ENCODE results near the gene WDR5B.
"Not testable (repeated sequence)": the region's sequence is repeated elsewhere in the genome, so short reads cannot be mapped to it uniquely, and the experiment has no call there.

Gene WDR5B

GRCh38 chr3:122415762-122416654 is at the start of gene WDR5B:
TSS of gene WDR5B (minus strand) at chr3:122416062. CDS start at chr3:122415528, 534 bp downstream.
- no peaks in the 10 kb centered on the region for H3K36me3 ChIP-seq (ENCODE audit: control insufficient read depth, low read depth, low read length)
- H3K4me3 ChIP-seq (ENCODE audit: low read length): peak within 1 kb of the TSS; percentile 90
- peak within 1 kb of the TSS; percentile 84 for H3K9ac ChIP-seq (ENCODE audit: low read length)
- no peaks in the 10 kb centered on the region for H3K27me3 ChIP-seq (ENCODE audit: control insufficient read depth, insufficient read depth, low read length)
- H3K27ac ChIP-seq (ENCODE audit: low read length): peak within 1 kb of the TSS; percentile 87
- H3K4me1 ChIP-seq (ENCODE audit: control insufficient read depth, low read depth, low read length): peaks cover 4% of the 10 kb centered on the region
- H3K9me3 ChIP-seq (ENCODE audit: control insufficient read depth, low read depth, low read length): no peaks in the 10 kb centered on the region

GRCh38 chr3:122464659-122465058 is 48.8 kb upstream of the WDR5B start:
- H3K4me1 ChIP-seq (ENCODE audit: control insufficient read depth, low read depth, low read length): peaks cover 19% of the 10 kb centered on the region
- H3K9me3 ChIP-seq (ENCODE audit: control insufficient read depth, low read depth, low read length): no peaks in the 10 kb centered on the region
- peaks cover 35% of the 10 kb centered on the region for H3K36me3 ChIP-seq (ENCODE audit: control insufficient read depth, low read depth, low read length)
- H3K4me3 ChIP-seq (ENCODE audit: low read length): no peak overlapping the region
- H3K27ac ChIP-seq (ENCODE audit: low read length): no peak overlapping the region
- no peak overlapping the region for H3K9ac ChIP-seq (ENCODE audit: low read length)
- peaks cover 15% of the 10 kb centered on the region for H3K27me3 ChIP-seq (ENCODE audit: control insufficient read depth, insufficient read depth, low read length)

- Histone ChIP-seq H3K9me3 (ENCODE audit: control insufficient read depth, low read depth, low read length) (no peaks in the 10 kb centered on the region), H3K4me1 (ENCODE audit: control insufficient read depth, low read depth, low read length) (no peaks in the 10 kb centered on the region), H3K27ac (ENCODE audit: low read length) (no peak overlapping the region), H3K36me3 (ENCODE audit: control insufficient read depth, low read depth, low read length) (peaks cover 43% of the 10 kb centered on the region), H3K4me3 (ENCODE audit: low read length) (no peak overlapping the region), H3K9ac (ENCODE audit: low read length) (no peak overlapping the region), H3K27me3 (ENCODE audit: control insufficient read depth, insufficient read depth, low read length) (no peaks in the 10 kb centered on the region)
Observed at GRCh38 chr3:122462406-122462805, 46.5 kb upstream of the WDR5B start.

GRCh38 chr3:122461806-122462205 is 45.9 kb upstream of the WDR5B start:
- Histone ChIP-seq H3K36me3 (ENCODE audit: control insufficient read depth, low read depth, low read length) (peaks cover 49% of the 10 kb centered on the region), H3K27ac (ENCODE audit: low read length) (no peak overlapping the region), H3K27me3 (ENCODE audit: control insufficient read depth, insufficient read depth, low read length) (no peaks in the 10 kb centered on the region), H3K4me3 (ENCODE audit: low read length) (no peak overlapping the region), H3K9me3 (ENCODE audit: control insufficient read depth, low read depth, low read length) (no peaks in the 10 kb centered on the region), H3K4me1 (ENCODE audit: control insufficient read depth, low read depth, low read length) (no peaks in the 10 kb centered on the region), H3K9ac (ENCODE audit: low read length) (no peak overlapping the region)

- Histone ChIP-seq H3K27me3 (ENCODE audit: control insufficient read depth, insufficient read depth, low read length) (no peaks in the 10 kb centered on the region), H3K4me1 (ENCODE audit: control insufficient read depth, low read depth, low read length) (no peaks in the 10 kb centered on the region), H3K36me3 (ENCODE audit: control insufficient read depth, low read depth, low read length) (peaks cover 44% of the 10 kb centered on the region), H3K9ac (ENCODE audit: low read length) (no peak overlapping the region), H3K4me3 (ENCODE audit: low read length) (no peak overlapping the region), H3K9me3 (ENCODE audit: control insufficient read depth, low read depth, low read length) (no peaks in the 10 kb centered on the region), H3K27ac (ENCODE audit: low read length) (no peak overlapping the region)
Observed at GRCh38 chr3:122458992-122459391, 43.1 kb upstream of the WDR5B start.

- peaks cover 49% of the 10 kb centered on the region for H3K36me3 ChIP-seq (ENCODE audit: control insufficient read depth, low read depth, low read length)
- H3K4me3 ChIP-seq (ENCODE audit: low read length): no peak overlapping the region
- H3K27ac ChIP-seq (ENCODE audit: low read length): no peak overlapping the region
- no peaks in the 10 kb centered on the region for H3K27me3 ChIP-seq (ENCODE audit: control insufficient read depth, insufficient read depth, low read length)
- H3K9me3 ChIP-seq (ENCODE audit: control insufficient read depth, low read depth, low read length): no peaks in the 10 kb centered on the region
- no peaks in the 10 kb centered on the region for H3K4me1 ChIP-seq (ENCODE audit: control insufficient read depth, low read depth, low read length)
- H3K9ac ChIP-seq (ENCODE audit: low read length): no peak overlapping the region
Observed at GRCh38 chr3:122457706-122458105, 41.8 kb upstream of the WDR5B start.

GRCh38 chr3:122456074-122456473 is 40.2 kb upstream of the WDR5B start:
- no peaks in the 10 kb centered on the region for H3K27me3 ChIP-seq (ENCODE audit: control insufficient read depth, insufficient read depth, low read length)
- no peak overlapping the region for H3K27ac ChIP-seq (ENCODE audit: low read length)
- H3K4me3 ChIP-seq (ENCODE audit: low read length): no peak overlapping the region
- no peaks in the 10 kb centered on the region for H3K4me1 ChIP-seq (ENCODE audit: control insufficient read depth, low read depth, low read length)
- H3K36me3 ChIP-seq (ENCODE audit: control insufficient read depth, low read depth, low read length): peaks cover 45% of the 10 kb centered on the region
- no peak overlapping the region for H3K9ac ChIP-seq (ENCODE audit: low read length)
- no peaks in the 10 kb centered on the region for H3K9me3 ChIP-seq (ENCODE audit: control insufficient read depth, low read depth, low read length)

GRCh38 chr3:122451371-122451770 is 35.5 kb upstream of the WDR5B start:
- Histone ChIP-seq H3K27me3 (ENCODE audit: control insufficient read depth, insufficient read depth, low read length) (no peaks in the 10 kb centered on the region), H3K4me1 (ENCODE audit: control insufficient read depth, low read depth, low read length) (no peaks in the 10 kb centered on the region), H3K27ac (ENCODE audit: low read length) (no peak overlapping the region), H3K36me3 (ENCODE audit: control insufficient read depth, low read depth, low read length) (peaks cover 41% of the 10 kb centered on the region), H3K4me3 (ENCODE audit: low read length) (no peak overlapping the region), H3K9ac (ENCODE audit: low read length) (no peak overlapping the region), H3K9me3 (ENCODE audit: control insufficient read depth, low read depth, low read length) (no peaks in the 10 kb centered on the region)

GRCh38 chr3:122448218-122448617 is 32.4 kb upstream of the WDR5B start:
- H3K4me3 ChIP-seq (ENCODE audit: low read length); H3K9me3 ChIP-seq (ENCODE audit: control insufficient read depth, low read depth, low read length); H3K27me3 ChIP-seq (ENCODE audit: control insufficient read depth, insufficient read depth, low read length); H3K9ac ChIP-seq (ENCODE audit: low read length); H3K27ac ChIP-seq (ENCODE audit: low read length); H3K4me1 ChIP-seq (ENCODE audit: control insufficient read depth, low read depth, low read length): not testable (repeated sequence)
- peaks cover 32% of the 10 kb centered on the region for H3K36me3 ChIP-seq (ENCODE audit: control insufficient read depth, low read depth, low read length)

GRCh38 chr3:122444491-122444887 is 28.6 kb upstream of the WDR5B start:
- H3K27me3 ChIP-seq (ENCODE audit: control insufficient read depth, insufficient read depth, low read length); H3K9me3 ChIP-seq (ENCODE audit: control insufficient read depth, low read depth, low read length); H3K9ac ChIP-seq (ENCODE audit: low read length); H3K4me3 ChIP-seq (ENCODE audit: low read length); H3K27ac ChIP-seq (ENCODE audit: low read length): not testable (repeated sequence)
- Histone ChIP-seq H3K4me1 (ENCODE audit: control insufficient read depth, low read depth, low read length) (peaks cover 13% of the 10 kb centered on the region), H3K36me3 (ENCODE audit: control insufficient read depth, low read depth, low read length) (peaks cover 30% of the 10 kb centered on the region)

GRCh38 chr3:122443762-122444490 is 28.1 kb upstream of the WDR5B start:
- Histone ChIP-seq H3K27ac (ENCODE audit: low read length) (peak overlapping the region; percentile 66), H3K36me3 (ENCODE audit: control insufficient read depth, low read depth, low read length) (peaks cover 30% of the 10 kb centered on the region), H3K4me1 (ENCODE audit: control insufficient read depth, low read depth, low read length) (peaks cover 13% of the 10 kb centered on the region)
- not testable (repeated sequence) for H3K9ac ChIP-seq (ENCODE audit: low read length); H3K9me3 ChIP-seq (ENCODE audit: control insufficient read depth, low read depth, low read length); H3K4me3 ChIP-seq (ENCODE audit: low read length); H3K27me3 ChIP-seq (ENCODE audit: control insufficient read depth, insufficient read depth, low read length)

Measured in iPS-18a (cell line).